Measurements from ENCODE around the gene CSMD2. TPM values are rescaled to one million over a fixed set of nuclear protein-coding genes. Genes with fewer than 3 reads are reported as not detected.
"Not testable (repeated sequence)": the region's sequence is repeated elsewhere in the genome, so short reads cannot be mapped to it uniquely, and the experiment has no call there.

The CSMD2 gene
- total RNA-seq, 1 experiment from 2014 or later = 1.5 TPM

GRCh38 chr1:34054920-34055319 lies 110.1 kb downstream of the CSMD2 start:
- DNase-seq (ENCODE audit: low spot score) = no peak

DNA sequence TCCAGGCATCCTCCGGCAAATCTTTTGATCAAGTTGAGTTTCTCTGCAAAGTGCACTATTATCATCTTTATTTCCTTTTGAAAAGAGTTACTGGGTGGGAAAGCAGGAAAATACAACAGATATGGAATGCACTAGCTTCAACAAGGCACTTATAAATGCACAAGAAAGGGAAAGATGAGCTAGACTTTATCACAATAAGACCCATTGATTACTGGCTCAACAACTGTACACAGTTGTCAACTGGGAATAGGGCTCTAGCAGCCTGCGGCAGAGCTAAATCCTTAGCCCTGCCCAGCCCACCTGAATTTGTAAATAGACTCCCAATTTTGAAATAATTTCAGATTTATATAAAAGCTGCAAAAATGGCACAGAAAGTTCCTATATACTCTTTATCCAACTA lies 111.4 kb downstream of the CSMD2 start:
- DNase-seq (ENCODE audit: low spot score) = no peak

GRCh38 chr1:34052565-34052964 lies 112.5 kb downstream of the CSMD2 start:
- no peak for DNase-seq (ENCODE audit: low spot score)

- no peak for DNase-seq (ENCODE audit: low spot score)
Observed at GRCh38 chr1:34050709-34051485, 114.1 kb downstream of the CSMD2 start.

DNA sequence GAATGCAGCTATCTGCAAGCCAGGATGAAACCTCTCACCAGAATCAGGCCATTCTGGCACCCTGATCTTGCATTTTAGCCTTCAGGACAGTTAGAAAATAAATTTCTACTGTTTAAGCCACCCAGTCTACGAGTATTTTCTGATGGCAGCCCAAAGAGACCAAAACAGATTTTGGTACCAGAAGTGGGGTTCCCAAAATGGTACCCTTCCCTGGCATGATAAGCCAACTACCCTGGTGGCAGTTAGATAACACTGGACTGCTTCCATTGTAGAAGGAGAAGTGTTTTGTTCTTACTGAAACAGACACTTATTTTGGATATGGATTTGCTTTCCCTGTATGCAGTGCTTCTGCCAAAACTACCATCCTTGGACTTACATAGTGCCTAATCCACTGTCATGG lies 115.0 kb downstream of the CSMD2 start:
- no peak for DNase-seq (ENCODE audit: low spot score)

- DNase-seq (ENCODE audit: low spot score) = no peak
Observed at GRCh38 chr1:34049477-34049876, 115.6 kb downstream of the CSMD2 start.

GRCh38 chr1:34037856-34038255 lies 127.2 kb downstream of the CSMD2 start:
- no peak for DNase-seq (ENCODE audit: low spot score)

DNA sequence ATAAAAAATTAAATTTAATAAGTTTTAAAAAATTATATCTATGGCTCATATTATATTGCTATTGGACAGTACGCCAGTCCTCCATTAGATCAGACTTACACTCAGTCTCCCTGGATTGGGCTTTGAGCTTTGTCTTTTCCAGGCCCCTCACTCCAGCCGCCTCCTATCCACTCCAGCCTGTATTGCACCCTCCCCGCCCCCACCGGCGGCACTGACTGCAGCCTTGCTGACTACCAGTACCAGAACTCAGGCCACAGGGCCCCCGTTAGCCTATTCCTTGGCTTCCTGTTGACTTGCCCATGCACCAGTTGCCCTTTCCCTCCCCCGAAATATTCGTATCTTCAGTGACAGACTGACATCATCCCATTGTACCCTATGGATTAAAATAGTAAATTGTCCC lies 127.9 kb downstream of the CSMD2 start:
- no peak for DNase-seq (ENCODE audit: low spot score)

DNA sequence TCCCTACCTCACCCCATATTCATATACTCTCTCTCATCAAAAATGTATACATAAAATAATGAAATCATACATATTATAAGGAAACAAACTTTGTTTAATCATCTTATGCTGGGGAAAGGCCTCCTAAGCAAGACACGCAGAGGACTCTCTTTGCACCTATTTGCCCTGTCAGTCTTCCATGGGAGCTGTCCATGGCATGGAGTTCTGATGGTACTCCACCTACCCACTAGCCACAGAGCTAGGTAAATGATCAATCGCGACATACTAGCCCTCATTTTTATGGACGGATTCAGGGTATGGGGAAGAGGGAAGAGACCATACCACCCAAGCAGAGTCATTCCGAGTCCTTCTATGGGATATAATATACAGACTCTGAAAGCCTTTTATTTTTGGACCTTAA lies 131.0 kb downstream of the CSMD2 start:
- no peak for DNase-seq (ENCODE audit: low spot score)

DNA sequence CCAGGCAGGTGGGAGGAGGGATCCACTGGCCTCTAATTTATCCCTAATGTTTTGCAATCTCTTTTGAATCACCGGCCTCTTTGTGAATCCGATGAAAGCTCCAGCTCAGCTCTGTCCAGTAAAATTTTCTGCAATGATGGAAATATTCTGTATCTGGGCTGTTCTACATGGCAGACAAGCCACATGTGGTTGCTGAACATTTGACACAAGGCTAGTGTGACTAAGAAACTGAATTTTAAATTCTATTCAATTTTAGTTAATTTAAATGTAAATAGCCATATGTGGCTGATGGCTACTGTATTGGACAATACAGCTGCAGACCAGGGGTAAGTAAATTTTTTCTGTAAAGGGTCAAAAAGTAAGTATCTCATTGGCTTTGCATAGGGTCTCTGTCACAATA lies 135.1 kb downstream of the CSMD2 start:
- no peak for DNase-seq (ENCODE audit: low spot score)

DNA sequence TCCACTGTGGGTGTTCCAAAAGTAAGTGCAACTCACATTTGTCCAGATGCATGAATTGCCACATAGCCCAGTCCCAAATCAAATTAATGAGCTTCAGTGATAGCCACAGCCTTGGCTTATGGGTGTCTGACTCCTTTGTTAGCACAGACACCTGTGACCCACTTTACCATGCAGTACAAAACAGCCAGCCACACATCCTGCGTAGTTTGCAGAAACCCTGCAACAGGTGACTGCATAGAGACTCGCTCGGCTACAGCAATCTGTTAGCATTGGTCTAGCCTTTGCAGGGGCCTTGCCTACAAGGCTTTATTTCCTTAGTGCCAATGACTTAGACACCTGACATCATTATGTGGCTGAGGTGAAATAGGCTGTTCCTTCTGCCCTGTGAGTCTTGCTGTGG lies 135.5 kb downstream of the CSMD2 start:
- DNase-seq (ENCODE audit: low spot score) = no peak

DNA sequence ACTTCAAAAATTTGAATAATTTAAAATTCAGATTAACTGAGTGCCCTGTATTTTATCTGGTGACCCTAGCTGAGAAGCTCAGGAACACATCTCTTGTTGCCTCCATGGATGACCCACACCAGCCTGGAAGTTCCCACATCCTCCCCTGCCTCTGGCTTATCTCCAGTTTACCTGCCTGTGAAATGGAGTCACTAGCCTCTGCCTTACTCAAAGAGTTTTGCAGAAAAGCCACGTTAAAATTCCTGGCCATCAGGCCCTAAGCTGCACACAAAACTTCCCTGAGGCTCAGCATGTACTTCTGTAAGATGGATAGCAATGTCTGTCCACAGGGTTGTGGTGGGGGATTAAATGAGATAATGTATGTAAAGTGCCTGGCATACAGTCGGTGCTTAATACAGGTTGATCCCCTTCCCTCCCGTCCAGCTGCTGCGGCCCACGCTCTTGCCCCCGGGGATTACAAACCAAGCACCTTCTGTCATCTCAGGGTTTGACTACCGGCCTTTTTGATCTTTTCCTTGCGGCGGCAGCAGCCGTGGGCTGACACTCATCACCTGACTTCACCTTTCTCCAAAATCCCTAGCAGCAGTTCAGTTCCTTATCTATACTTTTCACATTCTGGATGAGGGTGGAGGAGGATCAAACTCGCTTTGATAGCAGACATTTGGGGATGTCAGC lies 136.5 kb downstream of the CSMD2 start:
- DNase-seq (ENCODE audit: low spot score) = no peak

- no peak for DNase-seq (ENCODE audit: low spot score)
Observed at GRCh38 chr1:34025675-34026074, 139.4 kb downstream of the CSMD2 start.

DNA sequence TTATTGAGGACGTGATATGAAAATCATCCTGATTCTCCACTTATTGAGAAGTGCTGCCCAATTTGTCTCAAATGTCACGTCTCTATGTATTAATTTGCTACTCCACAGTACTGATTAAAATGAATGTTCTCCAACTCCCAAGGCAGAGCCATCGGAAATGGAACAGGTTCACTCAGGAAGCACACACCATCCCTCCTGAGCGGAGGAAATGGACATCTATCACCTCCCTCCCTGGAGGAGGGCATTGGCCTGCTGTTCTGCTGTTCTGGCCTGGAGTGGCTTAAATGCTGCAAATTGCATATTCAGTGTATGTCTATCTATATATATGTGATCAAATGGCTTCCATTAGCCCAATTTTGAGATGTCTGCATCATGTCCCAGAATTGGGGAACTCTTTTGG lies 140.5 kb downstream of the CSMD2 start:
- DNase-seq (ENCODE audit: low spot score) = no peak

DNA sequence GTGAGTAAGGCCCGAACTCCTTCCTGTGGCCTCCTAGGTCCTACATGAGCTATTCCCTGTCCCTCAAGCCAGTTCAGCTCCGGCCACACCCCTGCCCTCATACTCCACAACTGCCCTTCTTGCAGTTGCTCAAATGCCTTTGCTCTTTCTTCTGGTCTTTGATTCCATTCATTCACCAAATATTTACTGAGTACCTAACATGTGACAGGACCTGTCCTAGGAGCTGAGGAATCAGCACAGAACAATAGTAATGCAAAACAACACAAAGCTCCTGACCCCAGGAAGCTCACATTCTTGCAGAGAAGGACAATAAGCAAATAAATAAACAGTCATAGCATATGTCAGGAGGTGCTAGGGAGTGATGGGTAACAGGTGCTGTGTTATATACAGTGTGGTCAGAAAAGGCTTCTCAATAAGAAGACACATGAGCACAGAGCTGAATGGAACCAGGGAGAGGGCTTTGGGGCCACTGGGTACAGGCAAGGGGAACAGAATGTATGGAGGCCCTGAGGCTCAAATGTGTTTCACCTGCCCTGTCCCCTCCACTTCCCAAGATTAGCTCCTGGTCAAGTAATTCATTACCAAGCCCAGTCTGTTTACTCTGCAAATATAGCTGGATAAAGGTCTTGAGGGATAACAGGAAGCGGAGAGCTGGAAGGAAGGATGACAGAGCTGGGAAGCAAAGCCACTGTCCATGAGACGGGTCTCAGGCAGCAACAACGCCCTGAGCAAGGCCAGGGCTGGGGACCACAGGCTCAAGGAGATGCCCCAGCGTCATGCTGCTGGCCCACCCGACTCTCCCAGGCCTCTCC lies 145.1 kb downstream of the CSMD2 start:
- no peak for DNase-seq (ENCODE audit: low spot score)

DNA sequence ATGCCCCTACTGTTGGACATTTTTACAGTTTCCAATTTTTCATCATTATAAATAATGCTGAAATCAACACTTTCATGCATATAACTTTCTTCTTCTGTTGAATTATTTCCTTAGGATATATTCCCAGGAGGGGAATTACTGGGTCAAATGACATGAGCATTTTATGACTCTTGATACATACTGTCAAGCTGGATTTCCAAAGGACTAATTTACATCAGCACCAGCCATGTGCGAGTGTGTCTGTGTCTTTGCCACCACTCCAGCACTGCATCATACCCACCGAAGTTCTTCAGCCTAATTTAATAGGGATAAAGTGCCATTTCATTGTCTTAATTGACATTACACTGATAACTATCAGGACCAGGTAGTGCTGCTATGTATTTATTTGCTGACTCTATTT lies 146.7 kb downstream of the CSMD2 start:
- no peak for DNase-seq (ENCODE audit: low spot score)

GRCh38 chr1:34016281-34016680 lies 148.7 kb downstream of the CSMD2 start:
- not testable (repeated sequence) for DNase-seq (ENCODE audit: low spot score)

GRCh38 chr1:34013958-34014737 lies 150.9 kb downstream of the CSMD2 start:
- DNase-seq (ENCODE audit: low spot score) = no peak

DNA sequence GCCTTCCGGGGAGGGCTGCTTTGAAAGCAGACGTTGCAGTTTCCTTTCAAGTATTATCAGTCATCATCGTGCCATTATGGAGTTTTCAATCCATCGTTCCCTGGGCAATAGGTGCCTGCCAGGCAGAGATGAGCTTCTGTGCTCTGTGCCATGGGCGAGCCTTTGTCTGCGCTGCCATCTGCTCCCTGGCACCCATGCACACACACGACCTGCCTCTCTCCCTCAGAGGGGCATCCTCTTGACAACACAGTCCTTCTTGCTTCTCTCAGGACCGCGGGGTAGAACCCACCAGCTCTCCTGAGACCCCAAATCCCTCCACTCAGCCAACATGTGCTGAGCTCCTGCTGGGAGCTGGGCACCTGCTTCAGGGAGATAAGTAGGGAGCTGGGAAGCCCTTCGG lies 151.9 kb downstream of the CSMD2 start:
- no peak for DNase-seq (ENCODE audit: low spot score)

- no peak for DNase-seq (ENCODE audit: low spot score)
Observed at GRCh38 chr1:34009340-34009985, 155.6 kb downstream of the CSMD2 start.

- DNase-seq (ENCODE audit: low spot score) = no peak
Observed at GRCh38 chr1:34007760-34008159, 157.3 kb downstream of the CSMD2 start.
